Kidney (tissue), 22 donors: Measurements from ENCODE around the gene KANSL2. TPM values are rescaled to one million over a fixed set of nuclear protein-coding genes. Genes with fewer than 3 reads are reported as not detected.
"Not testable (repeated sequence)": the region's sequence is repeated elsewhere in the genome, so short reads cannot be mapped to it uniquely, and the experiment has no call there.

Source experiments
- DNase-seq, 5 donors: peaks; one replicate each; pipeline ENCODE4 v3.0.0-alpha.2; 2013 to 2020
- FAIRE-seq: peaks from 2 replicates; lab custom pipeline; 2012; peaks lifted over from hg19 to GRCh38; lab: Jason Lieb, UNC
- H3K27ac ChIP-seq, 2 donors: one replicate each; pipeline ENCODE4 v1.7.0; 2013; ENCODE audit warnings: low read depth in 2 of 2, low read length in 2 of 2, inconsistent platforms in 1 of 2
- H3K27me3 ChIP-seq: one replicate; pipeline ENCODE4 v1.7.1; 2013; ENCODE audit warnings: low read length, inconsistent platforms; ENCODE audit not compliant: control insufficient read depth, insufficient read depth
- H3K36me3 ChIP-seq, 3 donors: one replicate each; pipeline versions ENCODE4 v1.7.0 to v1.7.1; 2013; ENCODE audit warnings: low read length in 3 of 3, control low read depth in 1 of 3, inconsistent platforms in 1 of 3; ENCODE audit not compliant: insufficient read depth in 3 of 3, control insufficient read depth in 2 of 3
- H3K4me1 ChIP-seq, 3 donors: one replicate each; pipeline versions ENCODE4 v1.7.0 to v1.7.1; 2013; ENCODE audit warnings: low read length in 3 of 3, inconsistent platforms in 1 of 3, low read depth in 1 of 3; ENCODE audit not compliant: control insufficient read depth in 2 of 3, insufficient read depth in 2 of 3
- H3K4me3 ChIP-seq, 3 donors: one replicate each; pipeline versions ENCODE4 v1.7.0 to v1.8.1; 2013; ENCODE audit warnings: low read length in 3 of 3, control low read depth in 1 of 3, inconsistent platforms in 1 of 3
- H3K9ac ChIP-seq, 3 donors: one replicate each; pipeline versions ENCODE4 v1.7.0 to v1.7.1; 2013; ENCODE audit warnings: low read length in 3 of 3, control low read depth in 1 of 3, inconsistent platforms in 1 of 3
- H3K9me3 ChIP-seq, 3 donors: one replicate each; pipeline versions ENCODE4 v1.7.0 to v1.7.1; 2013; ENCODE audit warnings: low read length in 3 of 3, control low read depth in 1 of 3, inconsistent platforms in 1 of 3; ENCODE audit not compliant: control insufficient read depth in 2 of 3, insufficient read depth in 1 of 3
- CTCF ChIP-seq: IDR thresholded peaks from 3 replicates; pipeline ENCODE4 v1.5.1; 2012; ENCODE audit warnings: mild to moderate bottlenecking, moderate library complexity, borderline replicate concordance; ENCODE audit not compliant: insufficient read depth; ENCODE audit errors: extremely low read depth
- intact Hi-C: fragments of 100-400 bp; cut with DNase I; formaldehyde crosslinking; loops from one replicate; pipeline ENCODE4 v1.11.1; 2022
- long read RNA-seq, 10 donors: library from polyadenylated mRNA in 1 of 10; unstranded in 1 of 10; transcript quantifications; one replicate each; pipeline ENCODE4 v2.0.0 and lab custom pipeline, GENCODE V29; 2021 to 2026
- polyA plus RNA-seq: library from polyadenylated mRNA; stranded (reverse); fragments of 350-450 nt; fragmentation: Illumina TruSeq; extraction: RNeasy Lipid Tissue Mini Kit (QIAGEN cat#74804); gene quantifications from one replicate; pipeline ENCODE4 v1.2.3, GENCODE V29; 2014; ENCODE audit warnings: low read depth, low replicate concordance; ENCODE audit not compliant: insufficient read depth
- total RNA-seq: library from RNA; stranded (reverse); fragmentation: NEBNext Ultra II Directional; extraction: Animal tissue kit (Norgen Biotek cat#: 25700); gene quantifications from one replicate; pipeline ENCODE4 v1.2.1, GENCODE V29; 2021
- donor health status: control.
- donor health status: control.
- donor health status: control.
- donor health status: control.
- donor health status: control.
- donor health status: DM: yes; HTN: yes; CAD: no.
- donor health status: Normal renal cell carcinoma (clear cell type).

The KANSL2 gene
- total RNA-seq, result 32.2 TPM
- polyA plus RNA-seq, result 24.6 TPM
- long read RNA-seq, donor 1, transcript KANSL2-201 (10 exons, 2,155 nt), result major isoform, 7 of 10 reads
- long read RNA-seq, donor 1, partial matches to known transcripts, result 0 of 10 reads
- long read RNA-seq, donor 1, other reads (novel, unspliced or antisense), result 0 of 10 reads
- long read RNA-seq, donor 2, partial matches to known transcripts, result 0 of 3 reads
- long read RNA-seq, donor 2, other reads (novel, unspliced or antisense), result 0 of 3 reads
- long read RNA-seq, donor 3, partial matches to known transcripts, result 0 of 6 reads
- long read RNA-seq, donor 3, other reads (novel, unspliced or antisense), result 0 of 6 reads
- long read RNA-seq, donor 4, partial matches to known transcripts, result 0 of 4 reads
- long read RNA-seq, donor 4, other reads (novel, unspliced or antisense), result 0 of 4 reads
- long read RNA-seq, donor 5, result 0 reads
- long read RNA-seq, donor 6, transcript KANSL2-201 (10 exons, 2,155 nt), result major isoform, 5 of 9 reads
- long read RNA-seq, donor 6, partial matches to known transcripts, result 0 of 9 reads
- long read RNA-seq, donor 6, other reads (novel, unspliced or antisense), result 0 of 9 reads
- long read RNA-seq, donor 7, partial matches to known transcripts, result 2 of 35 reads
- long read RNA-seq, donor 7, other reads (novel, unspliced or antisense), result 33 of 35 reads
- long read RNA-seq, donor 8, partial matches to known transcripts, result 0 of 8 reads
- long read RNA-seq, donor 8, other reads (novel, unspliced or antisense), result 0 of 8 reads
- long read RNA-seq, donor 9, partial matches to known transcripts, result 0 of 1 reads
- long read RNA-seq, donor 9, other reads (novel, unspliced or antisense), result 0 of 1 reads
- long read RNA-seq, donor 10, partial matches to known transcripts, result 0 of 5 reads
- long read RNA-seq, donor 10, other reads (novel, unspliced or antisense), result 0 of 5 reads

- Histone ChIP-seq H3K4me3 (peak within 1 kb of the TSS; percentile 91 to 99 (median 96)), H3K9me3 (no peaks in the 10 kb centered on the region), H3K27ac (peak within 1 kb of the TSS; percentile 90 to 96), H3K27me3 (no peaks in the 10 kb centered on the region), H3K36me3 (peaks cover 2 to 9% (median 5%) of the 10 kb centered on the region in 3 donors), H3K4me1 (peaks cover 0 to 21% (median 15%) of the 10 kb centered on the region in 3 donors), H3K9ac (peak within 1 kb of the TSS; percentile 92 to 96 (median 92))
- peak; percentile 98 to 100 (median 99) for DNase-seq
- FAIRE-seq, result peak; percentile 95
- intact Hi-C loops, result no loop called here
- no peak for TF ChIP-seq CTCF
Observed at GRCh38 chr12:48681710-48682532, at the start of gene KANSL2. Gene KANSL2 (minus strand): TSS chr12:48682238. CDS start chr12:48681632, 606 bp downstream.

GRCh38 chr12:48728807-48729206 lies 46.8 kb upstream of the KANSL2 start:
- H3K27ac ChIP-seq, result no peak overlapping the region
- H3K4me3 ChIP-seq, result no peak overlapping the region
- FAIRE-seq (no peak), DNase-seq (no peak)
- H3K27me3 ChIP-seq, result no peaks in the 10 kb centered on the region
- TF ChIP-seq CTCF, result no peak
- no peaks in the 10 kb centered on the region for H3K36me3 ChIP-seq
- H3K4me1 ChIP-seq, result no peaks in the 10 kb centered on the region
- intact Hi-C loops, result no loop called here
- no peaks in the 10 kb centered on the region for H3K9me3 ChIP-seq
- H3K9ac ChIP-seq, result no peak overlapping the region

GRCh38 chr12:48720737-48721136 lies 38.7 kb upstream of the KANSL2 start:
- H3K9me3 ChIP-seq, DNase-seq, H3K4me1 ChIP-seq, FAIRE-seq, H3K27ac ChIP-seq, H3K9ac ChIP-seq, H3K36me3 ChIP-seq, H3K27me3 ChIP-seq, intact Hi-C loops, H3K4me3 ChIP-seq: not testable (repeated sequence)

GRCh38 chr12:48720171-48720570 lies 38.1 kb upstream of the KANSL2 start:
- H3K4me1 ChIP-seq, H3K4me3 ChIP-seq, H3K27ac ChIP-seq, H3K9ac ChIP-seq, H3K9me3 ChIP-seq, H3K27me3 ChIP-seq, FAIRE-seq, DNase-seq, intact Hi-C loops, H3K36me3 ChIP-seq: not testable (repeated sequence)

- H3K9me3 ChIP-seq, H3K4me1 ChIP-seq, H3K27me3 ChIP-seq, H3K4me3 ChIP-seq, H3K9ac ChIP-seq, H3K27ac ChIP-seq, FAIRE-seq, H3K36me3 ChIP-seq, DNase-seq, intact Hi-C loops: not testable (repeated sequence)
Observed at GRCh38 chr12:48719002-48719401, 37.0 kb upstream of the KANSL2 start.
